Uterus (tissue), 4 donors: ENCODE results near the gene CHCHD3. TPM values are rescaled to one million over a fixed set of nuclear protein-coding genes. Genes with fewer than 3 reads are reported as not detected.
"Not testable (repeated sequence)": the region's sequence is repeated elsewhere in the genome, so short reads cannot be mapped to it uniquely, and the experiment has no call there.

Source experiments
- DNase-seq, 2 donors: peaks; one replicate each; pipeline ENCODE4 v3.0.0-alpha.2; 2019 to 2020
- H3K27ac ChIP-seq, 2 donors: fragments of 200-600 bp; sonication (generic); 1 replicate in 1 of 2; 2 replicates in 1 of 2; pipeline ENCODE4 v1.5.1; 2016 to 2018
- H3K27me3 ChIP-seq, 2 donors: fragments of 200-600 bp; sonication (generic); one replicate each; pipeline ENCODE4 v1.5.1; 2018 to 2019; ENCODE audit warnings: control low read depth in 1 of 2
- H3K36me3 ChIP-seq, 2 donors: fragments of 200-600 bp; sonication (generic); one replicate each; pipeline ENCODE4 v1.5.1; 2019; ENCODE audit warnings: control low read depth in 1 of 2
- H3K4me1 ChIP-seq, 2 donors: fragments of 200-600 bp; sonication (generic); one replicate each; pipeline ENCODE4 v1.5.1; 2018 to 2019; ENCODE audit warnings: control low read depth in 1 of 2
- H3K4me3 ChIP-seq, 2 donors: fragments of 200-600 bp; sonication (generic); 1 replicate in 1 of 2; 2 replicates in 1 of 2; pipeline ENCODE4 v1.5.1; 2018 to 2019; ENCODE audit warnings: mild to moderate bottlenecking in 1 of 2
- H3K9me3 ChIP-seq, 2 donors: fragments of 200-600 bp; sonication (generic); one replicate each; pipeline ENCODE4 v1.5.1; 2019; ENCODE audit warnings: control low read depth in 1 of 2
- CTCF ChIP-seq, 4 experiments: fragments of 200-600 bp in 2 of 4; fragments of 450-650 bp in 2 of 4; sonication (generic) in 2 of 4; IDR thresholded peaks; one replicate each; pipeline ENCODE4 v1.5.1; 2016 to 2019; ENCODE audit warnings: antibody characterized with exemption in 4 of 4, mild to moderate bottlenecking in 2 of 4, moderate library complexity in 1 of 4
- POLR2A ChIP-seq, 2 donors: fragments of 450-650 bp; IDR thresholded peaks; one replicate each; pipeline ENCODE4 v1.6.1; 2016; ENCODE audit warnings: antibody characterized with exemption in 2 of 2, mild to moderate bottlenecking in 1 of 2, moderate library complexity in 1 of 2
- intact Hi-C: fragments of 100-400 bp; cut with DNase I; formaldehyde crosslinking; loops from one replicate; pipeline ENCODE4 v1.15.1; 2023; ENCODE audit warnings: low total_unique reads
- total RNA-seq, 4 donors: library from RNA; depleted of rRNA in 3 of 4; stranded (reverse); fragments of >200 nt in 3 of 4; gene quantifications; one replicate each; pipeline versions ENCODE4 v1.1.0 to v1.2.4, GENCODE V29; 2014 to 2023
- donor health status: DM: yes; HTN: yes; CAD: no.

Gene CHCHD3
- total RNA-seq, 4 donors from 2014 or later: 43.5 to 61.0 (median 47.6) TPM

- Histone ChIP-seq H3K4me1 (no peaks in the 10 kb centered on the region), H3K27ac (no peak overlapping the region)
Observed at GRCh38 chr7:132969520-132969919, 112.4 kb downstream of the CHCHD3 start.

GRCh38 chr7:132967470-132967848 is 114.4 kb downstream of the CHCHD3 start:
- intact Hi-C loops, H3K4me1 ChIP-seq, DNase-seq, H3K9me3 ChIP-seq, H3K27ac ChIP-seq, H3K4me3 ChIP-seq, H3K36me3 ChIP-seq, H3K27me3 ChIP-seq: not testable (repeated sequence)

More at GRCh38 chr7:132969520-132969919, 112.4 kb downstream of the CHCHD3 start:
- Histone ChIP-seq H3K36me3 (no peaks in the 10 kb centered on the region), H3K27me3 (no peaks in the 10 kb centered on the region), H3K4me3 (no peak overlapping the region), H3K9me3 (no peaks in the 10 kb centered on the region)
- intact Hi-C loops: no loop called here
- DNase-seq: no peak
- no peak for TF ChIP-seq POLR2A (IDR thresholded peaks at IDR 0.05)
- TF ChIP-seq CTCF (IDR thresholded peaks at IDR 0.05): no peak

GRCh38 chr7:132966754-132967469 is 115.0 kb downstream of the CHCHD3 start:
- DNase-seq: no peak
- Histone ChIP-seq H3K36me3 (no peaks in the 10 kb centered on the region), H3K27me3 (no peaks in the 10 kb centered on the region)

GRCh38 chr7:132965951-132966350 is 115.9 kb downstream of the CHCHD3 start:
- DNase-seq: no peak
- Histone ChIP-seq H3K36me3 (no peaks in the 10 kb centered on the region), H3K27me3 (no peaks in the 10 kb centered on the region), H3K27ac (no peak overlapping the region), H3K4me1 (no peaks in the 10 kb centered on the region), H3K9me3 (no peaks in the 10 kb centered on the region), H3K4me3 (no peak overlapping the region)
- intact Hi-C loops: no loop called here
- TF ChIP-seq CTCF (IDR thresholded peaks at IDR 0.05): no peak
- TF ChIP-seq POLR2A (IDR thresholded peaks at IDR 0.05): no peak

More at GRCh38 chr7:132966754-132967469, 115.0 kb downstream of the CHCHD3 start:
- TF ChIP-seq CTCF (IDR thresholded peaks at IDR 0.05): no peak
- no peak for TF ChIP-seq POLR2A (IDR thresholded peaks at IDR 0.05)
- H3K27ac ChIP-seq: no peak overlapping the region
- intact Hi-C loops: no loop called here
- H3K9me3 ChIP-seq: no peaks in the 10 kb centered on the region
- H3K4me1 ChIP-seq: no peaks in the 10 kb centered on the region
- no peak overlapping the region for H3K4me3 ChIP-seq

DNA sequence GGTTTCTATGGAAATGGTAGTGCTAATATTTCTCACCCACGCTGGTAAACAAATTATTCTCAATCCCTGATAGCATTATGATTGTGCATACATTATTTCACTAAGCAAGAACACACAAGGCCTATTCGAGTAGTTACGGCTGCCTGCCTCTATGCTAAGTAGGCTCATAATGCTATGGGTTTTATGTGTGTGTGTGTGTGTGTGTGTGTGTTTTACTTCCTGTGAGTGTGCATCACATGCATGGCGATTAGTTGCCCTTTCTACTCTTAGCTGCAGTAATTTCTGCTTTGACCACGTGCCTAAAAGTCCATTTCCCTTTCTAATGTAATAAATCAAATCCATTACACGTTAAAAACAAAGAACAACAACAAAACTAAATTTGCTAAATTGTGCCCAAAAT is 117.0 kb downstream of the CHCHD3 start:
- Histone ChIP-seq H3K27me3 (no peaks in the 10 kb centered on the region), H3K36me3 (no peaks in the 10 kb centered on the region), H3K27ac (no peak overlapping the region), H3K9me3 (no peaks in the 10 kb centered on the region), H3K4me3 (no peak overlapping the region), H3K4me1 (no peaks in the 10 kb centered on the region)
- no peak for DNase-seq
- TF ChIP-seq POLR2A (IDR thresholded peaks at IDR 0.05) (no peak), CTCF (IDR thresholded peaks at IDR 0.05) (no peak)
- intact Hi-C loops: no loop called here
